ENCODE data around the gene MIA2. TPM values are rescaled to one million over a fixed set of nuclear protein-coding genes. Genes with fewer than 3 reads are reported as not detected.
"Not testable (repeated sequence)": the region's sequence is repeated elsewhere in the genome, so short reads cannot be mapped to it uniquely, and the experiment has no call there.

The MIA2 gene
- total RNA-seq, 3 donors from 2014 or later, result 19.5 to 37.0 (median 23.3) TPM

DNA sequence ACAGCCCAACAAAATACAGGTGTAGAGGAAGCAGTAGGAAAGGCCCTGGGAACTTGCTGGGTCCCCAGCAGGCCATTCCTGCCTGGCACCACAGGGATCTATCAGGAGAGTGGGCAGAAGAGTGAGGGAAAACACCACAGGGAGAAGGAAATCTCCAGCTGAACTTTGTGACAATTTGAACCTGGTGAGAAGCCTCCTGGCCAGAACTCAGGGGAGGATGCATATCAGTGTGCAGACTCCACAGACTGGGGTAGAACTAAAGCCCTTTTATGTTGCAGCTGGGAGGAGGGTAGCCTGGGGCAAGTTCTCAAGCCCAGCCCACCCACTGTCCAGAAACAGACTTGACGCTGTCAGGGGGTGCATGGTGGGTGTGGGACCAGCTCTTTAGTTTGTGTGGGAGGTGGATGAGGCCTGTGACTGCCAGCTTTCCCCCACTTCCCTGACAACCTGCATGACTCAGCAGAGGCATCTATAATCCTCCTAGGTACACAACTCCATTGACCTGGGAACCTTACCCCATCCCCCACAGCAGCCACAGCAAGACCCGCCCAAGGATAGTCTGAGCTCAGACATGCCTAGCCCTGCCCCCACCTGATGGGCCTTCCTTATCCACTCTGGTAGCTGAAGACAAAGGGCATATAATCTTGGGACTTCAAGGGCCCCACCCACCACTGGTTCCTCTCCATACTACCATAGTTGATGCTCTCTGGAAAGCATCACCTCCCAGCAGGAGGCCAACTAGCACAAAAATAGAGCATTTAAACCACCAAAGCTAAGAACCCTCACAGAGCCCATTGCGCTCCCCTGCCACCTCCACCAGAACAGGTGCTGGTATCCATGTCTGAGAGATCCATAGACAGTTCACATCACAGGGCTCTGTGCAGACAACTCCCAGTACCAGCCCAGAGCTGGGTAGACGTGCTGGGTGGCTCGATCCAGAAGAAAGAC is 29.8 kb upstream of the MIA2 start:
- no peak overlapping the region for H3K27ac ChIP-seq
- no peak overlapping the region for H3K4me3 ChIP-seq
- no peak for DNase-seq (ENCODE audit: low spot score in 2 of 2)
- H3K36me3 ChIP-seq, result no peaks in the 10 kb centered on the region
- no peak for TF ChIP-seq POLR2AphosphoS5 (IDR thresholded peaks at IDR 0.05)
- TF ChIP-seq, protein P1, sequence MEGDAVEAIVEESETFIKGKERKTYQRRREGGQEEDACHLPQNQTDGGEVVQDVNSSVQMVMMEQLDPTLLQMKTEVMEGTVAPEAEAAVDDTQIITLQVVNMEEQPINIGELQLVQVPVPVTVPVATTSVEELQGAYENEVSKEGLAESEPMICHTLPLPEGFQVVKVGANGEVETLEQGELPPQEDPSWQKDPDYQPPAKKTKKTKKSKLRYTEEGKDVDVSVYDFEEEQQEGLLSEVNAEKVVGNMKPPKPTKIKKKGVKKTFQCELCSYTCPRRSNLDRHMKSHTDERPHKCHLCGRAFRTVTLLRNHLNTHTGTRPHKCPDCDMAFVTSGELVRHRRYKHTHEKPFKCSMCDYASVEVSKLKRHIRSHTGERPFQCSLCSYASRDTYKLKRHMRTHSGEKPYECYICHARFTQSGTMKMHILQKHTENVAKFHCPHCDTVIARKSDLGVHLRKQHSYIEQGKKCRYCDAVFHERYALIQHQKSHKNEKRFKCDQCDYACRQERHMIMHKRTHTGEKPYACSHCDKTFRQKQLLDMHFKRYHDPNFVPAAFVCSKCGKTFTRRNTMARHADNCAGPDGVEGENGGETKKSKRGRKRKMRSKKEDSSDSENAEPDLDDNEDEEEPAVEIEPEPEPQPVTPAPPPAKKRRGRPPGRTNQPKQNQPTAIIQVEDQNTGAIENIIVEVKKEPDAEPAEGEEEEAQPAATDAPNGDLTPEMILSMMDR (IDR thresholded peaks at IDR 0.05), result no peak
- TF ChIP-seq POLR2A (IDR thresholded peaks at IDR 0.05), result no peak
- H3K27me3 ChIP-seq, result no peaks in the 10 kb centered on the region
- intact Hi-C loops (cut with DNase I; ENCODE audit: low total_unique reads), result loop anchor here (10.0 kb wide), 1 partner anchor 991 kb away; no protein-coding TSS in a partner anchor
- H3K9me3 ChIP-seq, result no peaks in the 10 kb centered on the region
- H3K4me1 ChIP-seq, result no peaks in the 10 kb centered on the region

DNA sequence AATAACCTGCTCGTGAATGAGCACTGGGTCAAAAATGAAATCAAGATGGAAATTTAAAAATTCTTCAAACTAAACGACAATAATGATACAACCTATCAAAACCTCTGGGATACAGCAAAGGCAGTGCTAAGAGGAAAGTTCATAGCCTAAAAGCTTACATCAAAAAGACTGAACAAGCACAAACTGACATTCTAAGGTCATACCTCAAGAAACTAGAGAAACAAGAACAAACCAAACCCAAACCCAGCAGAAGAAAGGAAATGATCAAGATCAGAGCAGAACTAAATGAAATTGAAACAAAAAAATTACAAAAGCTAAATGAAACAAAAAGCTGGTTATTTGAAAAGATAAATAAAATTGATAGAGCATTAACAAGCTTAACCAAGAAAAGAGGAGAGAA is 26.3 kb upstream of the MIA2 start:
- not testable (repeated sequence) for H3K27ac ChIP-seq; H3K4me3 ChIP-seq; H3K36me3 ChIP-seq; DNase-seq (ENCODE audit: low spot score in 2 of 2); H3K9me3 ChIP-seq; H3K4me1 ChIP-seq; H3K27me3 ChIP-seq
- intact Hi-C loops (cut with DNase I; ENCODE audit: low total_unique reads), result loop anchor here (10.0 kb wide), 1 partner anchor 987 kb away; no protein-coding TSS in a partner anchor

DNA sequence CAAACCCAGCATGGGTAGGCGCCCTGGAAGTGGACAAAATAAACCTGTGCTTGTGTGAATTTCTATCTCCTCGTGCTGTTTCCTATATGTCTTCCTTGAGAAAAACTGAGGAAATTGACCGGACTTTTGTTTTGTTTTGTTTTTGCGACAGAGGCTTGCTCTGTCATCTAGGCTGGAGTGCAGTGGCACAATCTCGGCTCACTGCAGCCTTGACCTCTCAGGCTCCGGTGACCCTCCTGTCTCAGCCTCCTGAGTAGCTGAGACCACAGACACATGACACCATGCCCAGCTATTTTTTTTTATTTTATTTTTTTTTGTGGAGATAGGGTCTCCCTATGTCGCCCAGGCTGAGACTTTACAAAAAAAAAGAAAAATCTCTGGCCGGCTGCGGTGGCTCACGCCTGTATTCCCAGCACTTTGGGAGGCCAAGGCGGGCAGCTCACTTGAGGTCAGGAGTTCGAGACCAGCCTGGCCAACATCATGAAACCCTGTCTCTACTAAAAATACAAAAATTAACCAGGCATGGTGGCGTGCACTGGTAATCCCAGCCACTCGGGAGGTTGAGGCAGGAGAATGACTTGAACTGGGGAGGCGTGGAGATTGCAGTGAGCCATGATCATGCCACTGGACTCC is 22.5 kb upstream of the MIA2 start:
- Histone ChIP-seq H3K9me3 (no peaks in the 10 kb centered on the region), H3K4me3 (no peak overlapping the region), H3K4me1 (no peaks in the 10 kb centered on the region), H3K27ac (no peak overlapping the region), H3K36me3 (no peaks in the 10 kb centered on the region), H3K27me3 (no peaks in the 10 kb centered on the region)
- DNase-seq (ENCODE audit: low spot score in 2 of 2), result no peak
- intact Hi-C loops (cut with DNase I; ENCODE audit: low total_unique reads), result no loop called here
- no peak for TF ChIP-seq POLR2A (IDR thresholded peaks at IDR 0.05)
- TF ChIP-seq, protein P1 (IDR thresholded peaks at IDR 0.05), result no peak

DNA sequence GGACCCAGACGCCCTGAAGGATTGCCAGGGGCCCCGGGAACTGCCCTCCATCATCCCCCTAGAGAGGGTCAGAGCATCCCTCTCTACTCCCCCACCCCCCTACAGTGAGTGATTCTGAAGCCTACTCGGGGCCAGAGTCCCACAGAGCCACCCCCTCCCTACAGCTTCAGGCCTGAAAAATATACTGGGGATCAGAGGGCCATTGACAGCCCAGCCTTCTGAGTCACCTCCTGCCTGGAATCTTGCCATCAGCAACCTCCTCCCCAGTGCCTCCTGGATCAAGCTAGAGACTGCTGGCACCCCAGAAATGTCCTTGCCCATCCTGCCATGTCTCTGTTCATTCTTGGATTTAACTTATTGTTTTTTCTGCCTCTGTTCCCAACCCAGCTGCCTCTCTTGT is 21.7 kb upstream of the MIA2 start:
- Histone ChIP-seq H3K36me3 (no peaks in the 10 kb centered on the region), H3K4me1 (no peaks in the 10 kb centered on the region), H3K9me3 (no peaks in the 10 kb centered on the region), H3K27ac (no peak overlapping the region), H3K4me3 (no peak overlapping the region), H3K27me3 (no peaks in the 10 kb centered on the region)
- DNase-seq (ENCODE audit: low spot score in 2 of 2), result no peak
- intact Hi-C loops (cut with DNase I; ENCODE audit: low total_unique reads), result no loop called here
- TF ChIP-seq, protein P1 (IDR thresholded peaks at IDR 0.05), result no peak
- TF ChIP-seq POLR2AphosphoS5 (IDR thresholded peaks at IDR 0.05) (no peak), POLR2A (IDR thresholded peaks at IDR 0.05) (no peak)

DNA sequence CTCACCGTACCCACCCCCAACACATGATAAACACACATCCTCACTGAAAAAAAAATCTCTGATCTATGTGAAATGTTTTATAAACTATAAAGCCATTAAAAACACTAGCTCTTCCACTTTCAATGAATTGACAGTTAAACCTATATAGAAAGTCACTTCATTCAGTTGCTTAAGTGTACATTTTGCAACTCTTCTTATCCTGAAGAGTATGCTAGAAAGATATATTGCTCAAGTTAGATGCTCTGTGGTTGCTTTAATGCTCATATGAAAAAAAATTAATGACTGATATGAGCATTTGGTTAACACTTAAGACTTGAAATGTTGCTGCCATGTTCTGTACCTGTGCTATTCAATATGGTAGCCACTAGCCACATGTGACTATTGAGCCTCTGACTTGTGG is 21.0 kb upstream of the MIA2 start:
- Histone ChIP-seq H3K36me3 (no peaks in the 10 kb centered on the region), H3K27ac (no peak overlapping the region), H3K4me1 (no peaks in the 10 kb centered on the region), H3K4me3 (no peak overlapping the region), H3K27me3 (no peaks in the 10 kb centered on the region), H3K9me3 (no peaks in the 10 kb centered on the region)
- TF ChIP-seq, protein P1 (IDR thresholded peaks at IDR 0.05), result no peak
- TF ChIP-seq POLR2AphosphoS5 (IDR thresholded peaks at IDR 0.05), result no peak
- intact Hi-C loops (cut with DNase I; ENCODE audit: low total_unique reads), result no loop called here
- DNase-seq (ENCODE audit: low spot score in 2 of 2), result no peak
